Measurements from ENCODE around the gene CRYBG1. TPM values are rescaled to one million over a fixed set of nuclear protein-coding genes. Genes with fewer than 3 reads are reported as not detected.

CRYBG1 gene
- total and polyA plus RNA-seq, 10 of the 15 experiments (the other 5 are each of a cell fraction or from before 2014, with no cell fraction given): 6.5 to 57.0 (median 25.2) TPM

GRCh38 chr6:106458021-106458986, 97.8 kb downstream of the CRYBG1 start:
- RAD21 ChIA-PET (ENCODE audit: unreplicated experiment): no interaction called here
- ATAC-seq (no peak), FAIRE-seq (no peak), DNase-seq (ENCODE audit: low read depth, low spot score) (no peak)
- Histone ChIP-seq H3K9ac (ENCODE audit: control insufficient read depth, insufficient read depth, low read length) (no peak overlapping the region), H3K4me1 (ENCODE audit: control insufficient read depth, insufficient read depth, low read length) (no peaks in the 10 kb centered on the region), H3K4me3 (no peak overlapping the region), H3K36me3 (ENCODE audit: control insufficient read depth in 2 of 2, insufficient read depth in 2 of 2, low read length in 1 of 2) (no peaks in the 10 kb centered on the region), H3K27ac (ENCODE audit: control insufficient read depth, insufficient read depth) (no peak overlapping the region), H3K27me3 (replicated peaks in 1 of 2; ENCODE audit: control insufficient read depth in 2 of 2, insufficient read depth in 2 of 2, low read length in 1 of 2) (no peaks in the 10 kb centered on the region; a peak in 1 of 4 replicates), H3K4me2 (ENCODE audit: control insufficient read depth, insufficient read depth) (no peak overlapping the region), H3K9me3 (replicated peaks; ENCODE audit: control insufficient read depth, insufficient read depth, low read length) (no peaks in the 10 kb centered on the region), H3K79me2 (ENCODE audit: control insufficient read depth, insufficient read depth, low read length) (no peaks in the 10 kb centered on the region), H4K20me1 (ENCODE audit: control insufficient read depth, insufficient read depth) (no peaks in the 10 kb centered on the region), H2AFZ (ENCODE audit: control insufficient read depth, low read depth, low read length) (no peak overlapping the region)
- POLR2A ChIA-PET: interaction anchor here (0.7 kb wide), 1 partner anchor 748 kb away, joined by 3 read pairs; no protein-coding TSS in a partner anchor
- intact Hi-C loops (cut with micrococcal nuclease; ENCODE audit: unreplicated experiment) (no loop called here), in situ Hi-C loops (cut with MboI) (no loop called here)
- SMC1A ChIA-PET (ENCODE audit: uncharacterized antibody, unreplicated experiment): interaction anchor here (0.6 to 1.8 kb wide), 4 partner anchors 13 to 524 kb away, joined by 3 to 6 read pairs (median 4); no protein-coding TSS in a partner anchor
- WGBS (ENCODE audit: insufficient coverage, insufficient replicate concordance, low lambda C conversion rate, missing lambda C conversion rate): 34% methylated on average over 7 of the region's 7 CpGs
- TF ChIP-seq SREBF1 (IDR thresholded peaks at IDR 0.05; ENCODE audit: low read length) (no peak), JUNB (IDR thresholded peaks at IDR 0.05) (no peak), SMARCA5 (IDR thresholded peaks at IDR 0.05) (no peak), CHD1 (IDR thresholded peaks at IDR 0.05; ENCODE audit: low read depth, low read length) (no peak), RBBP5 (conservative IDR thresholded peaks at IDR 0.05) (no peak), CBX5 (IDR thresholded peaks at IDR 0.05; ENCODE audit: low read depth) (no peak), BACH1 (IDR thresholded peaks at IDR 0.05; ENCODE audit: borderline replicate concordance) (no peak), NBN (IDR thresholded peaks at IDR 0.05) (no peak), KDM1A (IDR thresholded peaks at IDR 0.05; ENCODE audit: borderline replicate concordance) (no peak), BMI1 (IDR thresholded peaks at IDR 0.05; ENCODE audit: borderline replicate concordance) (no peak), IKZF1 (conservative IDR thresholded peaks at IDR 0.05) (no peak), CREM (IDR thresholded peaks at IDR 0.05; ENCODE audit: low read depth) (no peak), NR2C1 (IDR thresholded peaks at IDR 0.05) (no peak), GABPA (IDR thresholded peaks at IDR 0.05; ENCODE audit: low read depth) (no peak)
- CTCF ChIA-PET: interaction anchor here (0.6 to 1.6 kb wide), 6 partner anchors 9 to 986 kb away, joined by 3 to 6 read pairs (median 3); no protein-coding TSS in a partner anchor
- BruUV-seq (replicated peaks): no TSS peak
